Activated T-helper 1 cell treated with anti-CD3 and anti-CD28 coated beads, Interleukin-12 subunit alpha, Interleukin-12 subunit beta, Interleukin-2, Interleukin-4 antibody, amounts not matched to agents 30 ng/mL and 10 ng/mL and 1 ng/mL, durations not matched to agents 14 hours and 24 hours and 36 hours (primary cell): Measurements from ENCODE around the gene TMTC2. TPM values are rescaled to one million over a fixed set of nuclear protein-coding genes. Genes with fewer than 3 reads are reported as not detected.

ENCODE experiments used
- DNase-seq: peaks from one replicate; pipeline ENCODE4 v3.0.0; 2021; ENCODE audit warnings: low spot score
- H3K27ac Mint-ChIP-seq: one replicate; pipeline ENCODE4 v1.8.0; 2021; ENCODE audit warnings: mild to moderate bottlenecking, mixed read lengths
- H3K27me3 Mint-ChIP-seq: one replicate; pipeline ENCODE4 v1.8.0; 2022; ENCODE audit warnings: mild to moderate bottlenecking, moderate library complexity, mixed read lengths; ENCODE audit not compliant: insufficient read depth
- H3K36me3 Mint-ChIP-seq: one replicate; pipeline ENCODE4 v1.8.0; 2021; ENCODE audit warnings: low read depth, mixed read lengths
- H3K4me1 Mint-ChIP-seq: one replicate; pipeline ENCODE4 v1.8.0; 2021; ENCODE audit warnings: low read depth, mixed read lengths
- H3K4me3 Mint-ChIP-seq: one replicate; pipeline ENCODE4 v1.8.0; 2021; ENCODE audit warnings: mild to moderate bottlenecking, moderate library complexity, mixed read lengths
- H3K9me3 Mint-ChIP-seq: one replicate; pipeline ENCODE4 v1.8.0; 2021; ENCODE audit warnings: mixed read lengths
- intact Hi-C: fragments of 100-400 bp; cut with micrococcal nuclease; formaldehyde crosslinking; loops from one replicate; pipeline ENCODE4 v1.15.1; 2024
- total RNA-seq: library from RNA; stranded (reverse); gene quantifications from 2 replicates; pipeline ENCODE4 v1.2.3, GENCODE V29; 2022

The TMTC2 gene
- total RNA-seq, 1 donor from 2014 or later = 2.6 TPM

GRCh38 chr12:83018088-83018487 is 331.4 kb downstream of the TMTC2 start:
- no peak overlapping the region for H3K4me3 Mint-ChIP-seq
- no peaks in the 10 kb centered on the region for H3K27me3 Mint-ChIP-seq
- no peak for DNase-seq
- intact Hi-C loops = no loop called here
- no peaks in the 10 kb centered on the region for H3K9me3 Mint-ChIP-seq
- H3K4me1 Mint-ChIP-seq = peaks cover 8% of the 10 kb centered on the region
- H3K27ac Mint-ChIP-seq = no peak overlapping the region
- no peaks in the 10 kb centered on the region for H3K36me3 Mint-ChIP-seq

- Mint-ChIP-seq H3K4me3 (no peak overlapping the region), H3K9me3 (no peaks in the 10 kb centered on the region), H3K27ac (no peak overlapping the region), H3K4me1 (no peaks in the 10 kb centered on the region), H3K27me3 (no peaks in the 10 kb centered on the region), H3K36me3 (no peaks in the 10 kb centered on the region)
- intact Hi-C loops = no loop called here
- DNase-seq = no peak
Observed at GRCh38 chr12:83027021-83027723, 340.5 kb downstream of the TMTC2 start.

- H3K4me1 Mint-ChIP-seq = no peaks in the 10 kb centered on the region
- intact Hi-C loops = no loop called here
Observed at GRCh38 chr12:83031196-83031595, 344.5 kb downstream of the TMTC2 start.

GRCh38 chr12:83036847-83037246 is 350.1 kb downstream of the TMTC2 start:
- DNase-seq = no peak
- no peaks in the 10 kb centered on the region for H3K36me3 Mint-ChIP-seq
- H3K4me1 Mint-ChIP-seq = no peaks in the 10 kb centered on the region
- no peak overlapping the region for H3K4me3 Mint-ChIP-seq
- intact Hi-C loops = no loop called here
- H3K9me3 Mint-ChIP-seq = no peaks in the 10 kb centered on the region
- no peaks in the 10 kb centered on the region for H3K27me3 Mint-ChIP-seq
- no peak overlapping the region for H3K27ac Mint-ChIP-seq

More at GRCh38 chr12:83031196-83031595, 344.5 kb downstream of the TMTC2 start:
- no peak for DNase-seq
- no peaks in the 10 kb centered on the region for H3K36me3 Mint-ChIP-seq
- H3K4me3 Mint-ChIP-seq = no peak overlapping the region
- no peaks in the 10 kb centered on the region for H3K9me3 Mint-ChIP-seq
- no peaks in the 10 kb centered on the region for H3K27me3 Mint-ChIP-seq
- no peak overlapping the region for H3K27ac Mint-ChIP-seq

- H3K4me3 Mint-ChIP-seq = no peak overlapping the region
- H3K36me3 Mint-ChIP-seq = no peaks in the 10 kb centered on the region
- no peaks in the 10 kb centered on the region for H3K4me1 Mint-ChIP-seq
- H3K27me3 Mint-ChIP-seq = no peaks in the 10 kb centered on the region
- DNase-seq = no peak
- H3K27ac Mint-ChIP-seq = no peak overlapping the region
- H3K9me3 Mint-ChIP-seq = no peaks in the 10 kb centered on the region
- intact Hi-C loops = no loop called here
Observed at GRCh38 chr12:83039413-83039812, 352.7 kb downstream of the TMTC2 start.

- no peak overlapping the region for H3K4me3 Mint-ChIP-seq
- H3K36me3 Mint-ChIP-seq = no peaks in the 10 kb centered on the region
- no peaks in the 10 kb centered on the region for H3K4me1 Mint-ChIP-seq
- H3K27ac Mint-ChIP-seq = no peak overlapping the region
- no peak for DNase-seq
- intact Hi-C loops = no loop called here
- H3K9me3 Mint-ChIP-seq = no peaks in the 10 kb centered on the region
- no peaks in the 10 kb centered on the region for H3K27me3 Mint-ChIP-seq
Observed at GRCh38 chr12:83040339-83040738, 353.6 kb downstream of the TMTC2 start.

- H3K27me3 Mint-ChIP-seq = no peaks in the 10 kb centered on the region
- no peaks in the 10 kb centered on the region for H3K9me3 Mint-ChIP-seq
- H3K27ac Mint-ChIP-seq = no peak overlapping the region
- H3K36me3 Mint-ChIP-seq = no peaks in the 10 kb centered on the region
- H3K4me1 Mint-ChIP-seq = no peaks in the 10 kb centered on the region
- intact Hi-C loops = no loop called here
- H3K4me3 Mint-ChIP-seq = no peak overlapping the region
- DNase-seq = no peak
Observed at GRCh38 chr12:83040991-83041390, 354.3 kb downstream of the TMTC2 start.

GRCh38 chr12:83042441-83043200 is 355.9 kb downstream of the TMTC2 start:
- Mint-ChIP-seq H3K27ac (no peak overlapping the region), H3K4me3 (no peak overlapping the region), H3K36me3 (no peaks in the 10 kb centered on the region), H3K4me1 (no peaks in the 10 kb centered on the region), H3K9me3 (no peaks in the 10 kb centered on the region), H3K27me3 (no peaks in the 10 kb centered on the region)
- no peak for DNase-seq
- intact Hi-C loops = no loop called here

GRCh38 chr12:83044736-83045135 is 358.0 kb downstream of the TMTC2 start:
- H3K4me3 Mint-ChIP-seq = no peak overlapping the region
- H3K9me3 Mint-ChIP-seq = no peaks in the 10 kb centered on the region
- no peaks in the 10 kb centered on the region for H3K36me3 Mint-ChIP-seq
- H3K4me1 Mint-ChIP-seq = no peaks in the 10 kb centered on the region
- intact Hi-C loops = no loop called here
- no peak for DNase-seq
- no peaks in the 10 kb centered on the region for H3K27me3 Mint-ChIP-seq
- no peak overlapping the region for H3K27ac Mint-ChIP-seq

GRCh38 chr12:83046019-83046418 is 359.3 kb downstream of the TMTC2 start:
- H3K27me3 Mint-ChIP-seq = no peaks in the 10 kb centered on the region
- no peaks in the 10 kb centered on the region for H3K9me3 Mint-ChIP-seq
- DNase-seq = no peak
- H3K4me3 Mint-ChIP-seq = no peak overlapping the region
- no peak overlapping the region for H3K27ac Mint-ChIP-seq
- H3K4me1 Mint-ChIP-seq = no peaks in the 10 kb centered on the region
- no peaks in the 10 kb centered on the region for H3K36me3 Mint-ChIP-seq
- intact Hi-C loops = no loop called here

GRCh38 chr12:83049306-83049705 is 362.6 kb downstream of the TMTC2 start:
- H3K27me3 Mint-ChIP-seq = no peaks in the 10 kb centered on the region
- no peak overlapping the region for H3K27ac Mint-ChIP-seq
- no peaks in the 10 kb centered on the region for H3K36me3 Mint-ChIP-seq
- intact Hi-C loops = no loop called here
- no peaks in the 10 kb centered on the region for H3K4me1 Mint-ChIP-seq
- no peak for DNase-seq
- H3K4me3 Mint-ChIP-seq = no peak overlapping the region
- H3K9me3 Mint-ChIP-seq = no peaks in the 10 kb centered on the region

GRCh38 chr12:83052890-83053541 is 366.3 kb downstream of the TMTC2 start:
- no peaks in the 10 kb centered on the region for H3K4me1 Mint-ChIP-seq
- H3K27ac Mint-ChIP-seq = no peak overlapping the region
- intact Hi-C loops = no loop called here

GRCh38 chr12:83057436-83057835 is 370.7 kb downstream of the TMTC2 start:
- H3K9me3 Mint-ChIP-seq = no peaks in the 10 kb centered on the region
- intact Hi-C loops = no loop called here
- no peak for DNase-seq
- no peaks in the 10 kb centered on the region for H3K4me1 Mint-ChIP-seq
- no peaks in the 10 kb centered on the region for H3K36me3 Mint-ChIP-seq
- H3K27me3 Mint-ChIP-seq = no peaks in the 10 kb centered on the region
- H3K27ac Mint-ChIP-seq = no peak overlapping the region
- H3K4me3 Mint-ChIP-seq = no peak overlapping the region

More at GRCh38 chr12:83052890-83053541, 366.3 kb downstream of the TMTC2 start:
- no peak overlapping the region for H3K4me3 Mint-ChIP-seq
- no peaks in the 10 kb centered on the region for H3K27me3 Mint-ChIP-seq
- DNase-seq = no peak
- no peaks in the 10 kb centered on the region for H3K36me3 Mint-ChIP-seq
- H3K9me3 Mint-ChIP-seq = no peaks in the 10 kb centered on the region
